ELF-1 (cell line): ENCODE results near the gene ATF7.

Source experiments
- DNase-seq: peaks from one replicate; pipeline ENCODE4 v3.0.0-alpha.2; 2016; ENCODE audit warnings: low read depth, low spot score

The ATF7 gene

GRCh38 chr12:53461059-53461458 is 165.1 kb downstream of the ATF7 start:
- no peak for DNase-seq

GRCh38 chr12:53459097-53459496 is 167.1 kb downstream of the ATF7 start:
- no peak for DNase-seq
